Neuronal stem cell (in vitro differentiated cells): ENCODE measurements around the gene ZFX.

Experiments
- DNase-seq: peaks from one replicate; pipeline ENCODE4 v3.0.0-alpha.2; 2013; ENCODE audit warnings: low spot score
- H2AFZ ChIP-seq: one replicate; pipeline ENCODE4 v1.6.1; 2013; ENCODE audit warnings: mild to moderate bottlenecking, low read length, inconsistent platforms
- H2AK5ac ChIP-seq: 2 replicates; pipeline ENCODE4 v1.6.1; 2013; ENCODE audit warnings: low read depth, mild to moderate bottlenecking, inconsistent platforms, low read length, moderate library complexity, mixed read lengths
- H2BK120ac ChIP-seq: 2 replicates; pipeline ENCODE4 v1.6.1; 2013; ENCODE audit warnings: low read depth, mild to moderate bottlenecking, inconsistent platforms, low read length, moderate library complexity, mixed read lengths
- H2BK12ac ChIP-seq: one replicate; pipeline ENCODE4 v1.6.1; 2013; ENCODE audit warnings: low read length, inconsistent platforms
- H2BK15ac ChIP-seq: 2 replicates; pipeline ENCODE4 v1.6.1; 2013; ENCODE audit warnings: mild to moderate bottlenecking, low read length, inconsistent platforms, mixed read lengths
- H2BK5ac ChIP-seq: one replicate; pipeline ENCODE4 v1.6.1; 2013; ENCODE audit warnings: inconsistent platforms, mild to moderate bottlenecking, low read length, moderate library complexity
- H3K14ac ChIP-seq: one replicate; pipeline ENCODE4 v1.6.1; 2013; ENCODE audit warnings: low read length, inconsistent platforms
- H3K18ac ChIP-seq: 2 replicates; pipeline ENCODE4 v1.6.1; 2013; ENCODE audit warnings: low read length, inconsistent platforms
- H3K23ac ChIP-seq: 2 replicates; pipeline ENCODE4 v1.6.1; 2013; ENCODE audit warnings: low read depth, mild to moderate bottlenecking, mixed read lengths, low read length, inconsistent platforms; ENCODE audit not compliant: poor library complexity
- H3K27ac ChIP-seq: replicated peaks from 3 replicates; pipeline ENCODE4 v1.5.1; 2013; ENCODE audit warnings: low read length, inconsistent platforms
- H3K27me3 ChIP-seq, 3 experiments: 2 replicates each; pipeline ENCODE4 v1.6.1; 2013; ENCODE audit warnings: low read length in 3 of 3, mild to moderate bottlenecking in 2 of 3, inconsistent platforms in 1 of 3, low read depth in 1 of 3, mixed read lengths in 1 of 3, moderate library complexity in 1 of 3; ENCODE audit not compliant: control insufficient read depth in 3 of 3, insufficient read depth in 3 of 3
- H3K36me3 ChIP-seq, 2 donors: replicated peaks in 1 of 2; 2 replicates each; pipeline ENCODE4 v1.6.1; 2013; ENCODE audit warnings: low read length in 2 of 2; ENCODE audit not compliant: control insufficient read depth in 2 of 2, insufficient read depth in 2 of 2
- H3K4ac ChIP-seq: 2 replicates; pipeline ENCODE4 v1.6.1; 2013; ENCODE audit warnings: inconsistent platforms, mild to moderate bottlenecking, low read length, moderate library complexity
- H3K4me1 ChIP-seq, 2 donors: 1 replicate in 1 of 2; 2 replicates in 1 of 2; pipeline ENCODE4 v1.6.1; 2013; ENCODE audit warnings: low read length in 2 of 2, low read depth in 1 of 2; ENCODE audit not compliant: control insufficient read depth in 2 of 2, insufficient read depth in 1 of 2
- H3K4me2 ChIP-seq: one replicate; pipeline ENCODE4 v1.6.1; 2013; ENCODE audit warnings: mild to moderate bottlenecking, low read length, inconsistent platforms; ENCODE audit not compliant: insufficient read depth, poor library complexity, severe bottlenecking
- H3K4me3 ChIP-seq, 2 donors: 2 replicates each; pipeline ENCODE4 v1.5.1; 2013; ENCODE audit warnings: low read length in 2 of 2, mild to moderate bottlenecking in 2 of 2, inconsistent platforms in 1 of 2, moderate library complexity in 1 of 2
- H3K79me1 ChIP-seq: one replicate; pipeline ENCODE4 v1.6.1; 2013; ENCODE audit warnings: low read depth, mild to moderate bottlenecking, inconsistent platforms, low read length, moderate library complexity
- H3K9ac ChIP-seq: one replicate; pipeline ENCODE4 v1.6.1; 2013; ENCODE audit warnings: mild to moderate bottlenecking, low read depth, low read length, inconsistent platforms; ENCODE audit not compliant: poor library complexity
- H3K9me3 ChIP-seq, 2 donors: replicated peaks in 1 of 2; 2 replicates each; pipeline versions ENCODE3 to v1.6.1; 2013; ENCODE audit warnings: low read length in 2 of 2, mild to moderate bottlenecking in 2 of 2, inconsistent platforms in 1 of 2, low read depth in 1 of 2, mixed read lengths in 1 of 2, moderate library complexity in 1 of 2; ENCODE audit not compliant: control insufficient read depth in 2 of 2, insufficient read depth in 1 of 2
- H4K8ac ChIP-seq: one replicate; pipeline ENCODE4 v1.6.1; 2013; ENCODE audit warnings: low read depth, mild to moderate bottlenecking, inconsistent platforms, low read length, moderate library complexity
- H4K91ac ChIP-seq: one replicate; pipeline ENCODE4 v1.6.1; 2013; ENCODE audit warnings: low read length, low read depth, mild to moderate bottlenecking, inconsistent platforms; ENCODE audit not compliant: poor library complexity
- WGBS, 2 donors: extraction: QIAGEN DNeasy Blood & Tissue Kit; methylation state at CpG; one replicate each; pipeline ENCODE4 v1.1.7; 2013; ENCODE audit warnings: missing lambda C conversion rate in 2 of 2, mixed read lengths in 1 of 2; ENCODE audit not compliant: insufficient read length in 2 of 2, insufficient replicate concordance in 1 of 2; ENCODE audit errors: extremely low coverage in 2 of 2; 5-methylcytosine and 5-hydroxymethylcytosine counted together

ZFX gene

DNA sequence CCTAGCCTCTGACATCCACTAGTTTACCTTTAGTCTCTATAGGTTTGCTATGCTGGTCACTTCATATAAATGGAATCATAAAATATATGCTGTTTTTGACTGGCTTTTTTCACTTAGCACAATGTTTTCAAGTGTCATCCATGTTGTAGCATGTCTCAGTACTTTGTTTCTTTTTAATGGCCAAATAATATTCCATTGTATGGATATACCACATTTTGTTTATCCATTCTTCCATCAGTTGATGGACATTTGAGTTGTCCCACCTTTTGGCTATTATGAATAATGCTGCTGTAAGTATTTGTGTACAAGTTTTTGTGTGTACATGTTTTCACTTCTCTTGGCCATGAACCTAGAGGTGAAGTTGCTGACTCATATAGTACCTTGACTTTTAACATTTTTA is 75.7 kb downstream of the ZFX start:
- Histone ChIP-seq H3K9me3 (peaks cover 0 to 9% of the 10 kb centered on the region in 2 donors), H2BK12ac (no peak overlapping the region), H3K27ac (no peak overlapping the region), H3K79me1 (no peaks in the 10 kb centered on the region), H3K36me3 (no peaks in the 10 kb centered on the region), H3K4me3 (no peak overlapping the region), H2BK5ac (no peak overlapping the region), H2AK5ac (no peak overlapping the region), H3K9ac (no peak overlapping the region), H3K18ac (no peak overlapping the region), H3K4me2 (no peak overlapping the region), H3K23ac (no peak overlapping the region), H2AFZ (no peak overlapping the region), H3K14ac (no peak overlapping the region), H2BK15ac (no peak overlapping the region), H3K4ac (no peak overlapping the region), H4K91ac (no peak overlapping the region), H3K27me3 (no peaks in the 10 kb centered on the region), H2BK120ac (no peak overlapping the region), H3K4me1 (no peaks in the 10 kb centered on the region), H4K8ac (no peak overlapping the region)
- DNase-seq, result no peak

DNA sequence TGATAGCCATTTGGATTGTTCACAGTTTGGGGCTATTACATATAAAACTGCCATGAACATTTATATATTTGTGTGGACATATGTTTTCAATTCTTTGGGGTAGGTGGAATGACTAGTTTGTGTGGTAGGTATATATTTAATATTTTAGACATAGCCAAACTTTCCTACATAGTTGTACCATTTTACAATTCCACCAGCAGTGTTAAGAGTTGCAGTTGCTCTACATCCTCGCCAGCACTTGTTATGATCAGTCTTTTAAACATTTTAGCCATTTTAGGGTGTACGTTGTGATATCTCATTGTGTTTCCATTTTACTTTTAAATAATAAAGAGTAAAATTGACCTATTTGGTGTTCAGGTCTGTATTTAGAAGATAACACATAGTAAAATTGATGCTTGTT is 76.6 kb downstream of the ZFX start:
- Histone ChIP-seq H3K27me3 (no peaks in the 10 kb centered on the region), H3K4me1 (no peaks in the 10 kb centered on the region), H2BK12ac (no peak overlapping the region), H2AK5ac (no peak overlapping the region), H3K14ac (no peak overlapping the region), H3K18ac (no peak overlapping the region), H3K27ac (no peak overlapping the region), H4K91ac (no peak overlapping the region), H3K9me3 (peaks cover 0 to 9% of the 10 kb centered on the region in 2 donors), H2BK15ac (no peak overlapping the region), H3K23ac (no peak overlapping the region), H3K79me1 (no peaks in the 10 kb centered on the region), H3K36me3 (no peaks in the 10 kb centered on the region), H3K4ac (no peak overlapping the region), H2BK5ac (no peak overlapping the region), H3K4me3 (no peak overlapping the region), H2BK120ac (no peak overlapping the region), H3K9ac (no peak overlapping the region), H3K4me2 (no peak overlapping the region), H4K8ac (no peak overlapping the region), H2AFZ (no peak overlapping the region)
- WGBS, 2 donors, result no CpG with 5 or more reads among the region's 2 CpGs
- DNase-seq, result no peak

GRCh38 chrX:24228596-24228995 is 79.1 kb downstream of the ZFX start:
- no CpG with 5 or more reads among the region's 5 CpGs for WGBS, 2 donors
- Histone ChIP-seq H3K4me2 (no peak overlapping the region), H2AFZ (no peak overlapping the region), H4K8ac (no peak overlapping the region), H3K18ac (no peak overlapping the region), H3K9me3 (peaks cover 0 to 9% of the 10 kb centered on the region in 2 donors), H3K79me1 (no peaks in the 10 kb centered on the region), H2BK15ac (no peak overlapping the region), H3K9ac (no peak overlapping the region), H3K4me1 (no peaks in the 10 kb centered on the region), H2BK5ac (no peak overlapping the region), H3K14ac (no peak overlapping the region), H2BK120ac (no peak overlapping the region), H2AK5ac (no peak overlapping the region), H3K27me3 (no peaks in the 10 kb centered on the region), H3K23ac (no peak overlapping the region), H3K4ac (no peak overlapping the region), H4K91ac (no peak overlapping the region), H2BK12ac (no peak overlapping the region), H3K4me3 (no peak overlapping the region), H3K27ac (no peak overlapping the region), H3K36me3 (no peaks in the 10 kb centered on the region)
- no peak for DNase-seq

DNA sequence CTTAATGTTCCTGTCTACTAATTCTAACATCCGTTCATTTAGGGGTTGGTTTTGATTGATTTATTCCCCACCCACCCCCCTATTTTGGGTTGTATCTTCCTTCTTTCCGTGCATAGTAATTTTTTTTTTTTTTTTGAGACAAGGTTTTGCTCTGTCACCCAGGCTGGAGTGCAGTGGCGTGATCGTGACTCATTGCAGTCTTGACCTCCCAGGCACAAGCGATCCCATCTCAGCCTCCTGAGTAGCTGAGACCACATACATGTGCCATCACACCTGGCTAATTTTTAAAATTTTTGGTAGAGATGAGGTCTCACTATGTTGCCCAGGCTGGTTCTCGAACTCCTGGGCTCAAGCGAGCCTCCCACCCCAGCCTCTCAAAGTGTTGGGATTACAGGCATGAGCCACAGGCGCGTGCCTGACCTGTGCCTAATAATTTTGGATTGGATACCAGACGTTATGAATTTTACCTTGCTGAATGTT is 79.9 kb downstream of the ZFX start:
- no peak overlapping the region for H3K4ac ChIP-seq
- no peak overlapping the region for H2AK5ac ChIP-seq
- no peak overlapping the region for H3K4me2 ChIP-seq
- no peaks in the 10 kb centered on the region for H3K79me1 ChIP-seq
- H3K27ac ChIP-seq, result no peak overlapping the region
- H3K18ac ChIP-seq, result no peak overlapping the region
- no peak overlapping the region for H2AFZ ChIP-seq
- no peak overlapping the region for H3K14ac ChIP-seq
- H4K8ac ChIP-seq, result no peak overlapping the region
- H3K27me3 ChIP-seq, result no peaks in the 10 kb centered on the region
- DNase-seq, result no peak
- no peak overlapping the region for H2BK12ac ChIP-seq
- no peak overlapping the region for H3K4me3 ChIP-seq
- H3K36me3 ChIP-seq, result no peaks in the 10 kb centered on the region
- no CpG with 5 or more reads among the region's 10 CpGs for WGBS, 2 donors
- H2BK120ac ChIP-seq, result no peak overlapping the region
- H2BK15ac ChIP-seq, result no peak overlapping the region
- no peak overlapping the region for H4K91ac ChIP-seq
- H3K9me3 ChIP-seq, result peaks cover 0 to 9% of the 10 kb centered on the region in 2 donors
- no peak overlapping the region for H3K9ac ChIP-seq
- H3K23ac ChIP-seq, result no peak overlapping the region
- H2BK5ac ChIP-seq, result no peak overlapping the region
- no peaks in the 10 kb centered on the region for H3K4me1 ChIP-seq
